T-helper 2 cell treated with Interferon-gamma antibody and Interleukin-4, amounts not matched to agents 100 ng/mL and 5 ng/mL, for 36 hours (primary cell): Measurements from ENCODE around the gene SVBP. TPM values are rescaled to one million over a fixed set of nuclear protein-coding genes. Genes with fewer than 3 reads are reported as not detected.
"Not testable (repeated sequence)": the region's sequence is repeated elsewhere in the genome, so short reads cannot be mapped to it uniquely, and the experiment has no call there.

Experiments
- intact Hi-C: fragments of 100-400 bp; cut with micrococcal nuclease; formaldehyde crosslinking; loops from one replicate; pipeline ENCODE4 v1.15.1; 2023
- total RNA-seq: library from RNA; stranded (reverse); gene quantifications from 2 replicates; pipeline ENCODE4 v1.2.3, GENCODE V29; 2022

SVBP gene
- total RNA-seq, 1 donor from 2014 or later = 16.0 TPM

DNA sequence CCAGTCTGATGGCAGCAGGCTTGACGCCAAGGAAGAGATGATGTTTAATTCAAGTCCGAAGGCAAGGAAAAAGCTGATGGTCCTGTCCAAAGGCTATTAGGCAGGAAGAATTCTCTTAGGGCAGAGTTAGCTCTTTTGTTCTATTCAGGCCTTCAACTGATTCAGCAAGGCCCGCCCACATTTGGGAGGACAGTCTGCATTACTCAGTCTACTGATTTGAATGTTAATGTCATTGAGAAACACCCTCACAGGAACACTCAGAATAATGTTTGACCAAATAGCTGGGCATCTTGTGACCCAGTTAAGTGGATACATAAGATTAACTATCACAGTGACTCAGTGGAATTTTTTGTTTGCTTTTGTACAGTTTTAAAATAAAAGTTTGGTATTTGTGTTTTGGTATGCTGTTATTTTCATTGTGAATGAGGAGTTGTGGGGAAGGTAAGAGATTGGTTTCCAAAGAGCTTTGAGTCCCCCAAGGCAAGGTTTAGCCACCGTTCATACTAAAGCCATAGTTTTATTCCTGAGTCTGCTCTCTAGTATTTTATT lies 27.5 kb upstream of the SVBP start:
- intact Hi-C loops = loop anchor here (5.0 to 10.0 kb wide), 3 partner anchors 160 to 390 kb away; partner anchors contain the start of genes PPCS, YBX1 and ZMYND12

DNA sequence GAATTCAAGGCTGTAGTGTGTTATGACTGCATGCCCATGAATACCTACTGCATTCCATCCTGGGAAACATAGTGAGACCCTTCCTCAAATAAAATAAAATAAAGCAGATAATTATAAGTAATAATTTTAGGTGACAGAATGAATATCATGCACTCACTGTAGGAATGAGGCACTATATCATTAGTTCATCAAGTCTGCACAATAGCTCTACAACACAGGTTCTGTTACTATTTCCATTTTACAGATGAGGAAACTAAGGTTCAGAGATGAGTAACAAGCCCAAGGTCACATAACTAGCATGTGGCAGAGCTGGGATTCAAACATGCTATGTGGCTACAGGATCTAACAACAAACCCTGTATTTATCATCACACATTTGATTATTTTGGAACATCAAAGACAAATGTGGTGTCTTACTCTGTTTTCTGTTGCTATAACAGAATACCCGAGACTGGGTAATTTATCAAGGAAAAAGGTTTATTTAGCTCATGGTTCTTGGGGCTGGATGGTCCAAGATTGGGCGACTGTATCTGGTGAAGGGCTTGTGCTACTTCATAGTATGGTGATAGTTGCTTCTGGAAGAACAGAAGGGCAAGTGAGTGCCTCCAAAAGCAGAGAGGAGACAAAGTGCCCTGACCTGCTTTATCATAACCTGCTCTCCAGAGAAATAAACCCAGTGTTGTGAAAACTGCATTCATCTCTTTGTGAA lies 24.4 kb upstream of the SVBP start:
- intact Hi-C loops = loop anchor here (10.0 kb wide), 2 partner anchors 157 to 387 kb away; partner anchors contain the start of genes PPCS, YBX1 and ZMYND12

- intact Hi-C loops = loop anchor here (10.0 kb wide), 2 partner anchors 156 to 386 kb away; partner anchors contain the start of genes PPCS, YBX1 and ZMYND12
Observed at GRCh38 chr1:42841010-42841409, 23.8 kb upstream of the SVBP start.

DNA sequence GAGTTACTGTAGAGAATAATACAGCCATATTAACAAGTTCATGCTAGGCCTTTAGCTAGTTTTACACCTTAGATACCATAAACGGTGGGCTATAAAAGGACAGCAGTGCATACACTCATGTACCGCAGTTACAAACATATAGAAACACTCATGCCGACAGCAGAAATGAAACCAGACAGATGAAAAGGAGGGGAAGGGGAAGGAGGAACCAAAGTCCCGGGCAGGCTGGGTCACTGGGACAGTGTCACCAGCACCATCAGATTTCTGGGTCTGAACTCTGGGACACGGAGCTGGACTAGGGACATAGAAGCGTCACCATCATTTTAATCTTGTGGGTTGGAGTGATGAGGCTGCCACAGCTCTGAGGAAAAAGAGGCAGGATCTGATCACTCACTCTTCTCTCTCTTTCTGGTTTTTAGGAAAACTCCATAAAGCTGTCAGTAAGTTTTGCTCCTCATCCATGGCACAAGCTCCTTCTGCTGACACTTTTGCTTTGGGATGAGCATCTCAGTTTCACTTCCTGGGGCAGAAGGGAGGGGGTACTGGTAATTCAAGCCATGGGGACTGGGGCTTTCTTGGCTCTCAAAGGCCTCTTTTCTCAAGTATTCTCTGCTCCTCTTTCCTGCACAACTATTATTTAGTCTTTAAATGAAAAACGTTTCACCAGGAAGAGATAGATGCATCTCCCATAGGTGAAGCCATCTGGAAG lies 21.4 kb upstream of the SVBP start:
- intact Hi-C loops = no loop called here

DNA sequence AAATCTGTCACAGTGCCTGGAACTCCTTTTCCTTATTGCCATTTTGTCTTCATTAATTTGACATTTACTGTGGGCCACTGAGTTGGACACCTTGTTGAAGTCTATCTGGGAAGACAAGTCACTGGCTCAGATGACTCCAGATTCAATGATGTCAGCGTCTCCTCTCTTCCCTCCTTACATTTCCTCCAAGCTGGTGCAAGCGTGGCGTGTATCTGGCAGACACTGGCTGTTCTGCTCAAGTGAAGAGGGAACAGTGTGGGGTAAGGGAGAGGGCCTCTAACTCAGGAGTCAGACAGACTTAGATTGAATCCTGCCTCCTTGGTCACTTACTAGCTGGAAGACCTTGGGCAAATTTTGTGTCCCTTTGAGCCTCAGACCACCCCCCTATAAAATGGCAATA lies 20.5 kb upstream of the SVBP start:
- intact Hi-C loops = no loop called here

DNA sequence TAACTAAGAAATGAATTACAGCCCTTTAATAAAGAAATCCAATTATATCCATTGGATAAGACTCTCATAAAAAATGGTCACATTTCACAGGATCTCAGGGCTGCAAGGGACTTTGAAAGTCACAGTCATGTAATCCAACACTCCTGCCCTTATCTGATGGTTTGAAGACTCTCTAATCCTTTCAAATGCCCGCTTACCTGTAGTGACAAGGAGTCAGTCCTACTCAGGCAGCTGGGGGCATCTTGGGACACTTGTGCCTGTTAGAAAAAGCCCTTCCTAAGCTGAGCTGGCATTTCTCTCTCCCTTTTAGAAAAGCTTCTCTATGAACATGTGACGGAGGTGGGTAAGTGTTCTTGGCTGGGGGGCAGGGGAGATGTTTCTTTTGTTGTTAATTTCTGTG lies 18.2 kb upstream of the SVBP start:
- intact Hi-C loops = no loop called here

GRCh38 chr1:42834803-42835202 lies 17.6 kb upstream of the SVBP start:
- intact Hi-C loops = no loop called here

- intact Hi-C loops = no loop called here
Observed at GRCh38 chr1:42833981-42834380, 16.8 kb upstream of the SVBP start.

DNA sequence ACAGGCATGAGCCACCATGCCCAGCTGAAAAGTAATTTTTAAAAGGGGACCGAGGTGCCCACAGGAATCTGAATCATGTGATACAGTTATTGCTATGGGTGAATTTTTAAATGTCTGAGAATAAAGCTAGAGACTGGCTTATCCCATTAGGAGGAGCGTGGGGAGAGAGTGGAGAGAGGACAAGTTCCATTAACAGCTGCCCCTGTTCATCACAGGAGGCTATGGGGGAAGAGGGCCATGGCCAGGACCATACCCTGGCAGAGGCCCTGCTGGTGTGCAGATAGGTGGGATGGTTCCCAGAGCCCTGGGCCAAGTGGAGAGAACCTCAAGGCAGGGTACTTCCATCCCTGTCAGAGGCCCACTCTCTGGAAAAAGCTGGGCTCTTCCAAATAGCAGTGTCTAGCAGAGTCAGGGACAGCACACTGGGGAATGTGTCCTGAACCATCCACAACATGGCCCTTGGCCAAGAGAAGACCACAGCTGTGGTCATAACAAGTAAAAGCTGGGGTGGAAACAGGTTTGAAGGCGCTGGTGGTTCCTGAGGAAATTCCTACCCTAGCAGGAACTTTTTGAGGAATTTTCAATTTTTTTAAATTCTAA lies 15.5 kb upstream of the SVBP start:
- intact Hi-C loops = no loop called here

DNA sequence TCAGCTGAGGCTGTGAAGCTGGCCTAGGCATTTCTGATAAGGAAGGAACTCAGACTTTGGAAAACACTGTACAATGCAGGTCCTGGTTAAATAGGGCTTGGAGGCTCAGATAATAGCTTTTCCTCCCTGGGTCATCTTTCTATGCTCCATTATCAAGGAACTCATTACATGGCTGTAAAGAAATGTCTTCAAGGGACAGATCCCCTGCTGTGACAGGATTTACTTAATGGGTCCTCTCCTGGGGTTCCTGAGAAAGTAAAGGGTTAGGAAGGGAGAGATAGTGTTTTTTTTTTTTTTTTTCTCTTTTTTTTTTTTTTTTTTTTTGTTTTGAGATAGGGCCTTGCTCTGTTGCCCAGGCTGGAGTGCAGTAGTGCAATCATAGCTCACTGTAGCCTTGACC lies 14.1 kb upstream of the SVBP start:
- intact Hi-C loops = no loop called here

DNA sequence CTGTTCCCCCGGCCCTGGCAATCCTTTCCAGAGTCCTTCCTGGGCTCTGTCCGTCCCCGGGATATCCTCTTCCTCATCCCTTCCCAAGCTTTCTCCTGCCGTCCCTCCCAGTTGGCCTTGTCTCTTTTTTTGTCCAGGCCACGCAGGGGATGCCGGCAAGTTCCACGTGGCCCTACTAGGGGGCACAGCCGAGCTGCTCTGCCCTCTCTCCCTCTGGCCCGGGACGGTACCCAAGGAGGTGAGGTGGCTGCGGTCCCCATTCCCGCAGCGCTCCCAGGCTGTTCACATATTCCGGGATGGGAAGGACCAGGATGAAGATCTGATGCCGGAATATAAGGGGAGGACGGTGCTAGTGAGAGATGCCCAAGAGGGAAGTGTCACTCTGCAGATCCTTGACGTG lies 13.4 kb upstream of the SVBP start:
- intact Hi-C loops = no loop called here

GRCh38 chr1:42825036-42825851 lies 8.0 kb upstream of the SVBP start:
- intact Hi-C loops = no loop called here

- intact Hi-C loops = no loop called here
Observed at GRCh38 chr1:42824481-42825035, 7.4 kb upstream of the SVBP start.

- intact Hi-C loops = no loop called here
Observed at GRCh38 chr1:42822800-42823392, 5.7 kb upstream of the SVBP start.

DNA sequence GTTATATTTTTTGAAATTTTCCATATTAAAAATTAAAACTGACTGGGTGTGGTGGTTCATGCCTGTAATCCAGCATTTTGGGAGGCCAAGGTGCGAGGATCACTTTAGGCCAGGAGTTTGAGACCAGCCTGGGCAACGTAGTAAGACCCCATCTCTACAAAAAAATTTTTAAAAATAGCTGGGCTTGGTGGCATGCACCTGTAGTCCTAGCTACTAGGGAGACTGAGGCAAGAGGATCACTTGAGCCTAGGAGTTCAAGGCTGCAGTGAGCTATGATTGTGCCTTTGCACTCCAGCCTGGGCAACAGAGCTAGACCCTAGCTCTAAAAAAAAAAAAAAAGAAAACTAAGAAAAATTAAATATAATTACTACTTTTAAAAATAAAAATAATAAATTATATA lies 4.5 kb upstream of the SVBP start:
- intact Hi-C loops = no loop called here

DNA sequence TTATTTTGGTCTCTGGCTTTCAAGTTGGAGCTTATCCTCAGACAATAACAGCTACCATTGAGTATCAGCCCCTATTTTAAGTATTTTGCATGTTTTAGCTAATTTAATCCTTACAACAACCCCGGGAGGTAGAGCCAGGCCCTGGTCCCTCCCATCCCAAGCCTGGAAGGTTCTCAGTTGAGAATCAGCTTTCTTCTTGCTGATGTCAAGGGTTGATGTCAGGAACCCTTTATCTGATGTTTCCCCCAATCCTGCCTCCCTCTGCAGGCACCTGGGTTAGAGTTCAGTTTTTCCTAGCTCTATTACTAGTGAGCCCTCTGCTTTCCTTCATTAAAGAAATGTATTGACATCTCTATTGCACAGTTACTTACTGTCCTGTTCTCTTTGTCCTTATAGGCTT lies 3.6 kb upstream of the SVBP start:
- intact Hi-C loops = no loop called here

- intact Hi-C loops = loop anchor here (1.0 to 2.0 kb wide), 4 partner anchors 28 to 141 kb away; partner anchors contain the start of genes C1orf50, P3H1, SLC2A1 and TMEM269
Observed at GRCh38 chr1:42817976-42818375, 779 bp upstream of the SVBP start.

- intact Hi-C loops = loop anchor here (1.0 to 2.0 kb wide), 3 partner anchors 29 to 141 kb away; partner anchors contain the start of genes C1orf50, P3H1, SLC2A1 and ZNF691
Observed at GRCh38 chr1:42817440-42817767, 207 bp upstream of the SVBP start.

DNA sequence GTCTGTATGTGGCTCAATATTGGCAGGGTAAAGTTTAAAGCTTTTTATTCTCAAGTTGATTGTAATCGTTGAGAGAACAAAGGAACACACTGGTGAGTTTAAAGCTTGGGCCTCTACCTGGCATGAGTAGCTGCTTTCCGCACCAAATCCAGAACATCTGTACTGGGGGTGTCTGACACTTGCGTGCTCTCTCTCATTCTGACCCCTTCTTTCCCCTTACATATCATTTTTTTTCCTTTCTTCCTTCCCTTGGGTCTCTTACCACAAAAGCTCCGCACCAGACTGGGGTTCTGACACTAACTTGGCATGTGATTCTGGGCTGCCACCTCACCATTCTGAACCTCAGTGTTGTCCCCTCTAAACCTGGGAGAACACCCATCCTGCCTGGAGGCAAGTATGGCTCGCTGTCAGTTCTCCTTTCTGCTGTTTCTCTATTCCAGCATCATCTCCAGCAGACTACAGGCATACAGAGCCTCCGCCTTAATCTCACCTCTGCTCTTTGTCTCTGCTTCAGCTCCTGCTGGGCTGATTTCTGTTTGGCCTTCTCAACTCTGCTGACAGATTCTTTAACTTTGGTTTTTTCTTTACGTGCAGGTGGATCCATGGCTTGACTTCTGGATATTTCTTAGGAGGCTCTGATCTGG lies 1.1 kb downstream of the SVBP start:
- intact Hi-C loops = loop anchor here (1.0 to 2.0 kb wide), 3 partner anchors 49 to 356 kb away; partner anchors contain the start of genes C1orf50, CFAP57, EBNA1BP2 and P3H1

DNA sequence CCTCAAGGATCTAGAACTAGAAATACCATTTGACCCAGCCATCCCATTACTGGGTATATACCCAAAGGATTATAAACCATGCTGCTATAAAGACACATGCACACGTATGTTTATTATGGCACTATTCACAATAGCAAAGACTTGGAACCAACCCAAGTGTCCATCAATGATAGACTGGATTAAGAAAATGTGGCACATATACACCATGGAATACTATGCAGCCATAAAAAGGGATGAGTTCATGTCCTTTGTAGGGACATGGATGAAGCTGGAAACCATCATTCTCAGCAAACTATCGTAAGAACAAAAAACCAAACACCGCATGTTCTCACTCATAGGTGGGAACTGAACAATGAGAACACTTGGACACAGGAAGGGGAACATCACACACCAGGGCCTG lies 2.4 kb downstream of the SVBP start:
- intact Hi-C loops = not testable (repeated sequence)
